Embryonic facial prominence (tissue), 1 donor: Measurements from ENCODE around the gene TLE3.
"Not testable (repeated sequence)": the region's sequence is repeated elsewhere in the genome, so short reads cannot be mapped to it uniquely, and the experiment has no call there.

Experiments
- DNase-seq: peaks from one replicate; pipeline ENCODE4 v3.0.0-alpha.2; 2016; ENCODE audit errors: extremely low spot score

Gene TLE3

GRCh38 chr15:70126362-70126761 lies 28.6 kb upstream of the TLE3 start:
- DNase-seq: no peak

GRCh38 chr15:70125605-70126004 lies 27.9 kb upstream of the TLE3 start:
- no peak for DNase-seq

GRCh38 chr15:70121624-70122302 lies 24.0 kb upstream of the TLE3 start:
- DNase-seq: no peak

- DNase-seq: no peak
Observed at GRCh38 chr15:70120958-70121623, 23.4 kb upstream of the TLE3 start.

GRCh38 chr15:70119911-70120508 lies 22.3 kb upstream of the TLE3 start:
- DNase-seq: no peak

- DNase-seq: no peak
Observed at GRCh38 chr15:70118599-70118998, 20.9 kb upstream of the TLE3 start.

GRCh38 chr15:70116317-70116716 lies 18.6 kb upstream of the TLE3 start:
- DNase-seq: no peak

GRCh38 chr15:70114221-70114620 lies 16.5 kb upstream of the TLE3 start:
- no peak for DNase-seq

GRCh38 chr15:70113304-70113700 lies 15.6 kb upstream of the TLE3 start:
- DNase-seq: no peak

GRCh38 chr15:70112572-70113303 lies 15.0 kb upstream of the TLE3 start:
- DNase-seq: not testable (repeated sequence)

- DNase-seq: no peak
Observed at GRCh38 chr15:70112074-70112395, 14.3 kb upstream of the TLE3 start.

- DNase-seq: peak; percentile 85
Observed at GRCh38 chr15:70111203-70112073, 13.7 kb upstream of the TLE3 start.

GRCh38 chr15:70109978-70110377 lies 12.3 kb upstream of the TLE3 start:
- DNase-seq: no peak

GRCh38 chr15:70109531-70109930 lies 11.8 kb upstream of the TLE3 start:
- DNase-seq: no peak

- no peak for DNase-seq
Observed at GRCh38 chr15:70103880-70104626, 6.3 kb upstream of the TLE3 start.

GRCh38 chr15:70102827-70103226 lies 5.1 kb upstream of the TLE3 start:
- no peak for DNase-seq

- DNase-seq: peak; percentile 88
Observed at GRCh38 chr15:70101459-70102113, 3.9 kb upstream of the TLE3 start.

- DNase-seq: no peak
Observed at GRCh38 chr15:70100474-70101341, 3.0 kb upstream of the TLE3 start.

GRCh38 chr15:70099967-70100473 lies 2.3 kb upstream of the TLE3 start:
- no peak for DNase-seq
